Gastroesophageal sphincter (tissue), 3 donors: ENCODE data around the gene LARP1.

Experiments used
- CTCF ChIP-seq, 4 experiments: fragments of 200-600 bp in 2 of 4; fragments of 450-650 bp in 2 of 4; sonication (generic) in 1 of 4; IDR thresholded peaks; one replicate each; pipeline ENCODE4 v1.5.1; 2017 to 2019; ENCODE audit warnings: antibody characterized with exemption in 4 of 4, mild to moderate bottlenecking in 2 of 4, moderate library complexity in 2 of 4
- POLR2A ChIP-seq, 2 donors: fragments of 450-650 bp; IDR thresholded peaks; one replicate each; pipeline ENCODE4 v1.6.1; 2017; ENCODE audit warnings: antibody characterized with exemption in 2 of 2, mild to moderate bottlenecking in 2 of 2, moderate library complexity in 1 of 2
- POLR2AphosphoS5 ChIP-seq: sonication (generic); formaldehyde crosslinking; IDR thresholded peaks from one replicate; pipeline ENCODE4 v1.6.1; 2017; ENCODE audit warnings: antibody characterized with exemption

GRCh38 chr5:154820383-154820782 is 65.2 kb downstream of the LARP1 start:
- TF ChIP-seq CTCF (IDR thresholded peaks at IDR 0.05) (no peak), POLR2A (IDR thresholded peaks at IDR 0.05) (no peak), POLR2AphosphoS5 (no peak)
